ENCODE data around the gene PTH1R.

The PTH1R gene

GRCh38 chr3:46849686-46850467 is 27.6 kb upstream of the PTH1R start:
- no peak for DNase-seq (ENCODE audit: low spot score)

GRCh38 chr3:46850468-46850779 is 27.1 kb upstream of the PTH1R start:
- DNase-seq (ENCODE audit: low spot score), result no peak

GRCh38 chr3:46851364-46852333 is 25.9 kb upstream of the PTH1R start:
- no peak for DNase-seq (ENCODE audit: low spot score)

- no peak for DNase-seq (ENCODE audit: low spot score)
Observed at GRCh38 chr3:46852334-46852720, 25.2 kb upstream of the PTH1R start.

- no peak for DNase-seq (ENCODE audit: low spot score)
Observed at GRCh38 chr3:46852839-46853355, 24.6 kb upstream of the PTH1R start.

GRCh38 chr3:46853441-46854415 is 23.8 kb upstream of the PTH1R start:
- DNase-seq (ENCODE audit: low spot score), result no peak

GRCh38 chr3:46854555-46854991 is 22.9 kb upstream of the PTH1R start:
- no peak for DNase-seq (ENCODE audit: low spot score)

- no peak for DNase-seq (ENCODE audit: low spot score)
Observed at GRCh38 chr3:46856576-46857471, 20.7 kb upstream of the PTH1R start.

GRCh38 chr3:46857485-46858341 is 19.8 kb upstream of the PTH1R start:
- DNase-seq (ENCODE audit: low spot score), result no peak

GRCh38 chr3:46858456-46858855 is 19.1 kb upstream of the PTH1R start:
- no peak for DNase-seq (ENCODE audit: low spot score)

- no peak for DNase-seq (ENCODE audit: low spot score)
Observed at GRCh38 chr3:46859001-46859710, 18.4 kb upstream of the PTH1R start.

- DNase-seq (ENCODE audit: low spot score), result no peak
Observed at GRCh38 chr3:46860017-46860809, 17.3 kb upstream of the PTH1R start.

GRCh38 chr3:46860810-46861604 is 16.5 kb upstream of the PTH1R start:
- no peak for DNase-seq (ENCODE audit: low spot score)

- no peak for DNase-seq (ENCODE audit: low spot score)
Observed at GRCh38 chr3:46861605-46862368, 15.7 kb upstream of the PTH1R start.

GRCh38 chr3:46862369-46863025 is 15.0 kb upstream of the PTH1R start:
- no peak for DNase-seq (ENCODE audit: low spot score)

- DNase-seq (ENCODE audit: low spot score), result no peak
Observed at GRCh38 chr3:46863261-46863782, 14.2 kb upstream of the PTH1R start, which contains the start of gene MYL3. MYL3 (minus strand) TSS chr3:46863444; CDS start chr3:46863390, 54 bp downstream.
